Stimulated activated CD8-positive, alpha-beta memory T cell treated with anti-CD3 and anti-CD28 coated beads, Interleukin-15, amount 100 ng/mL, for 48 hours (primary cell): ENCODE measurements around the gene NECAP2.

Source experiments
- DNase-seq, 2 donors: peaks; one replicate each; pipeline ENCODE4 v3.0.0-alpha.2; 2020; ENCODE audit warnings: low read depth in 2 of 2

Gene NECAP2, protein sequence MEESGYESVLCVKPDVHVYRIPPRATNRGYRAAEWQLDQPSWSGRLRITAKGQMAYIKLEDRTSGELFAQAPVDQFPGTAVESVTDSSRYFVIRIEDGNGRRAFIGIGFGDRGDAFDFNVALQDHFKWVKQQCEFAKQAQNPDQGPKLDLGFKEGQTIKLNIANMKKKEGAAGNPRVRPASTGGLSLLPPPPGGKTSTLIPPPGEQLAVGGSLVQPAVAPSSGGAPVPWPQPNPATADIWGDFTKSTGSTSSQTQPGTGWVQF

DNA sequence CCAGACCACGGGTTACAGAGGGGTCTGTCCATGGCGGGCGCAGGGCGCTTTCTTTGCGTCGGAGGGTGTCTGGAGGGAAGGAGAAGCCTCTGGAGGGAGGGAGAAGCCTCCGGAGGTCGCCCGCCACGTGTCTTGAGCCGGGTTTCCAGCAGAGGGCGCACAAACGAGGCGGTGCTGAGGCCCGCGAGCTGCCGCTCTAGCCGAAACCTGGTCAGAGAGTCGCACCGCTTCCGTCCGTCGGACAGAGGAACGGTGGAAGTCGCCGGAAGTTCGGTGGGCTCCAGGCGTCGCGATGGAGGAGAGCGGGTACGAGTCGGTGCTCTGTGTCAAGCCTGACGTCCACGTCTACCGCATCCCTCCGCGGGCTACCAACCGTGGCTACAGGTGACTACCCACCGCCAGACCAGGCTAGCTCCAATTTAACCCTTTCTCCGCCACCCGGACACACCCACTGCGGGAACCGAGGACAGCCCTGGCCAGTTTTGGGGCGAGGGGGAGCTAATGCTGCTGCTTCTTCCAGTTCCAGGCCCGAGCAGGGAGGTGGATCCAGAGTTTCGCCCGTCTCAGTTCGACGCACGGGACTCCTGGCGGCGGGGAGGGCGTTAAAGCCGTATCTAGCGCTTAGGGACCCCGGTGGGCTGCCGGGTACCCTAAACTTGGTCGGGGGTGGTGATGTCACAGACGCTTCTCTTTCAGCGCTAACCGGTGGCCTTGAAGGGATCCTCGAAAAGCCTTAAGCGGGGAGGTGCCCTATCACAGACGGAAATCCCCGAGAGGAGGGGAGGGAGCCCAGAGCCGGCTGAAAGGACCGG lies at the start of gene NECAP2:
NECAP2 (plus strand) TSS at position 255 of the 812 bp plus-strand sequence; CDS start at position 293, 38 bp downstream.
- DNase-seq, result peak; percentile 90 to 94

DNA sequence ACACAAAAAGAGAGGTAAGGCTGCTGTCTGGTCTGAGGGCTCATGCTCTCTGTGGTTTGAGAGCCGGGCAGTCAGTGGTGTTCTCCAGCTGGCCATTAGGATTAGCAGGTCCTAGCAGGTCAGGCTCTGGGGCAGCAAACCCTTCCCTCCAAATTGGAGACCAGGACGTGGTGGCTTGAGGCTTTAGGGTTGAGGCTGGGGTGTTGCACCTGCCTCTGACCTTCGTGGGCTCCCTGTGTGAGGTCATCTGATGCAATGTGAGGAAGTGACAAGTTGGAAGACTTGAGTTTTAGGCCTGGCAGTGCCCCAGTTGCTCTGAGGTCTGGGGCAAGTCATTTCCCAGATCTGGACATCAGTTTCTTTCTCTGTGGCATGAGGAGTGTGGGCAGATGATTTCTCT lies 49.1 kb upstream of the NECAP2 start:
- peak in 1 of 2 donors; percentile 9 for DNase-seq

DNA sequence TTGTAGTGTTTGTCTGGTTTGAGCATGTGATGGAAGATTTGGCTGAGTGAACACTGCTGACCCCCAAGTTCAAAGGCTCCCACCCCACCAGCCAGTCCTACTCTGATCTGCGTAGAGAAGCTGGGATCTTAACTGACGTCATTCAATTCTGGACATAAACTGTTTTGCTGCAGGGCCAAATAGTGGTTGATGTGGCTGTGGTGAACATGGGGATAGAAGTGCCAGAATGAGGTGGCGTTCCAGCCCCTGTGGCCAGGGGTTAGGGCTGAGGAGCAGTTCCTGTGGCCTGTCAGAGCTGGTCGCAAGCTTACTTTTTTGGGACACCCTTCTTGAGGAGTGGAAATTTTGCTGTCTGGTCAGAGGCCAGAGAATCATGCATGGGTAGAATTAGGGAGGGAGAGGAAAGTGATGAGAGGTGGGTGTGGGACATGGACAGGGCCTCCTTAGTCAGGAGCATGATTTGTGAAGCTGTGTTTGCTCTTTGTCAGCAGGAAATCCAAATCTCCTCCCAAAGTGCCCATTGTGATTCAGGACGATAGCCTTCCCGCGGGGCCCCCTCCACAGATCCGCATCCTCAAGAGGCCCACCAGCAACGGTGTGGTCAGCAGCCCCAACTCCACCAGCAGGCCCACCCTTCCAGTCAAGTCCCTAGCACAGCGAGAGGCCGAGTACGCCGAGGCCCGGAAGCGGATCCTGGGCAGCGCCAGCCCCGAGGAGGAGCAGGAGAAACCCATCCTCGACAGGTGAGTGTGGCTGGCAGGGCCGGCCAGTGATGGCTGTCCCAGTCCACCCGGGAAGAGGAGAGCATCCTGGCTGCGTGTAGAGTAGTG lies 47.6 kb upstream of the NECAP2 start:
- no peak for DNase-seq

DNA sequence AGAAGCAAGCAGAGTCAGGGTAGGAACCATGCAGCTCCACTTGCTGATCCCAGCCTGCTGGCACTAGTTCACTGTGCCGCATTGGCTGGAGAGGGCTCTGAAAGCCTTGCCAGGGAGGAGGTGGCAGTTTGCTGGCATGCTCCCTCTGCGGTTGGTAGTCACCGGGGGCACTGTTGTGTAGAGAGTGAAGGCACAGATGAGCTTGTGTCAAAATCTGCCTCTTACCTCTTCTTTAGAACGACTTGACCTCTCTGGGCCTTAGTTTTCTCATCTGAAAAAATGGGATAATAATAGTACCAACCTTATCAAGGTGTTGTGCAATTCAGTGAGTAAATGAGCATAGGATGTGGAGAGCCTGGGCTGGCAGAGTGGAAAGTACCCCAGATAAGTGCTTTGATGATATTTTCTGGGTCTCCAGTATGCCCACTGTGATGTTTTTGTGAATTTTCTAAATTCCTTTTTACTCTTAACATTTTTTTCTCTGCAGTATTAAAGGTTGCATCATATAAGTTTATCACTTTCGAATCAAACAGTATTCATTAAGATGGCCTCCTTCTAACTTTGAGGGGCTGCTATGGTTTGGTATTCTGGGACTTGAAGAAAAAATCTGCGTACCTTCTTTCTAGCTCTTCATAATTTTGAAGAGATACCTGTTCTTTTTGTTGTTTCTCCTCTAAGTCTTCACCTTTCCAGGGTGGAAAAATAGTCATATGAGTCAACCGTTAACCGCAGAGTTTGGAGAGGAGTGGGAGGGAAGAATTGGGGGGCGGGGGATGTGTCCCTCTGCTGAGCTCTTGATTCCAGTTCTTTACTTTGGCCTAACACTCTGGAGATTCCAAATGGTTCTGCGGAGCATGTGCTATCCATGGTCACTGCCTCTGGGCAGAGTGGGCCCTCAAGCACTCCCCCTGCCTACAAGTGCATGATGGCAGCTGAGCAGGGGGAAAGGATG lies 46.7 kb upstream of the NECAP2 start:
- no peak for DNase-seq

DNA sequence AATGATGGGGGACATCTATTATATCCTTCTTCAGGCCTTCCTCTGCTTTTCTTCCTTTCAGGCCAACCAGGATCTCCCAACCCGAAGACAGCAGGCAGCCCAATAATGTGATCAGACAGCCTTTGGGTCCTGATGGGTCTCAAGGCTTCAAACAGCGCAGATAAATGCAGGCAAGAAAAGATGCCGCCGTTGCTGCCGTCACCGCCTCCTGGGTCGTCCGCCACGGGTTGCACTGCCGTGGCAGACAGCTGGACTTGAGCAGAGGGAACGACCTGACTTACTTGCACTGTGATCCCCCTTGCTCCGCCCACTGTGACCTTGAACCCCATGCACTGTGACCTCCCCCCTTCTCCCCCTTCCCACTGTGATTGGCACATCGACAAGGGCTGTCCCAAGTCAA lies 45.5 kb upstream of the NECAP2 start:
- DNase-seq, result no peak

DNA sequence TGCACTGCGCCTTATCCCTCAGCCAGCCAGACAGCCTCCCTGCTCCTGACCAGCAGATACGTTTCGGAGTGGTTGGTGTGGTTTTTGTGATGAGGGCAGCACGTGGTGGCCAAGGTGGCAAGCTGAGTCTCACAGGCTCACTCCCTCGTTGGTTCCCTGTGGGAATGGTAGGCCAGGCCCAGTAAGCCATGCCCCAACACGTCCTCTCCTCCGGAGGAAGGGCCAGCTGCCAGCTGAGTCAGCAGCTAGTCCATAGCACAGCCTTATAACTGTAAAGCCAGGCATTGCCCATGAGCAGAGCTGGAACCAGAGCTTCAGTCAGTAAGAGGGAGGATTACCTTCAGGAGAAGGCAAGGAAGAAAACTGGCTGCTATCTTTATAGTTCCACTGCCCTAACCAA lies 43.9 kb upstream of the NECAP2 start:
- no peak for DNase-seq

DNA sequence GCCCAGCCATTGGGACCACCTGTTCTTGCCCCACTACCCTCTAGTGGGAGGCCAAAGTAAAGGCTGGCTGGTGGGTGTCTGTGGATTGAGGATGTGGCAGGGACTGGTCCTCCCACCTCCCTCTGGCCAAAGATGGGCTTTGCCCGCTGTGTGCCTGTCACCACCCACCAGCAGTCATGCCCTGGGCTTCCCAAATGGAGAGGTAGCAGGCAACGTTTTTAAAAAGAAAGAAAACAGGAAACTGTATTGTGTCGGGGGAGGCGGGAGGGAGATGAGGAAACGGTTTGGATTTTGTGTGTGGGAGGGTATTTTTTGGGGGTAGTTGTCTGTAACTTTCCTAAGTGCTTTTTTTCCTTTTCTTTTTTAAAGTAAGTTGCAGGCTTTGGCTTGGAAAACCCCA lies 43.4 kb upstream of the NECAP2 start:
- DNase-seq, result no peak

DNA sequence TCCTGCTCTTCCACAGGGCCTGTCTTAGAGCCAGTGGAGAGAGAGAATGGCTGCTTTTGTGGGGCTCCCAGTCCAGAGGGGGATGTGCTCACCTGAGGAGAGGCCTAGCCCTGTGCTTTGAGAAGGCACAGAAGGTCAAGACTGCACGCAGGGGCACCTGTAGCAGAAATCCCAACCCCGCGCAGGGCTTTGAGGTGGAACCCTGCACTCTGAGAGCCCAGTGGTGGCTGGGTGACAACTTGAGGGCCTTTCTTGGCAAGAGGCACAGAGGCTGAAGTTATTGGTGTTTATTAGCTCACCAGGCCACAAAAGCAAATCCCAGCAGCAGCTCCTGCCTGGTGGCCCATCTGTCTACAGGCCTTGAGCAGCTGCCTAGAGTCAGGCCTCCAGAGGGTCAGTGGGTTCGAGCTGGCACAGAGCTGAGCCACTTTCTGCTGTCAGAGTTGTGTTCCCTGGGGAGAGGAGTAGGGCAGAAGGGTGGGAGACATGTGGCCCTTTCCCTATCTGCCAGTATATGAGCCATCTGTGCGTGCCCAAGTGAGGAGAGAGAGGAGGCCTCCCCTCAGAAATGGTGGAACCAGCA lies 42.1 kb upstream of the NECAP2 start:
- DNase-seq, result no peak

DNA sequence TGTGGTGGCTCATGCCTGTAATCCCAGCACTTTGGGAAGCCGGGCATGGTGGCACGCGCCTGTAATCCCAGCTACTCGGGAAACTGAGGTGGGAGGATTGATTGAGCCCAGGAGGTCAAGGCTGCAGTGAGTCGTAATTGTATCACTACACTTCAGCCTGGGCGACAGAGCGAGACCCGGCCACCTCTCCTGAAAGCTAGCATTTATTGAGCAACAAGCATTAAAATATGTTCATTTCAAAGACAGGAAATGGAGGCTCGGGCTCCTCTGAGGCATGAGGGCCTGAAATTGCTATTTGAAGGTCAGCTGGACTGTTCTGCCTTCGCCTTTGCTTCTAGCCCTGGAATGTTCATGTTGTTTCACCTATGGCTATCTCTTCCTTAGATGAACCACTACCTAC lies 37.8 kb upstream of the NECAP2 start:
- DNase-seq, result no peak

DNA sequence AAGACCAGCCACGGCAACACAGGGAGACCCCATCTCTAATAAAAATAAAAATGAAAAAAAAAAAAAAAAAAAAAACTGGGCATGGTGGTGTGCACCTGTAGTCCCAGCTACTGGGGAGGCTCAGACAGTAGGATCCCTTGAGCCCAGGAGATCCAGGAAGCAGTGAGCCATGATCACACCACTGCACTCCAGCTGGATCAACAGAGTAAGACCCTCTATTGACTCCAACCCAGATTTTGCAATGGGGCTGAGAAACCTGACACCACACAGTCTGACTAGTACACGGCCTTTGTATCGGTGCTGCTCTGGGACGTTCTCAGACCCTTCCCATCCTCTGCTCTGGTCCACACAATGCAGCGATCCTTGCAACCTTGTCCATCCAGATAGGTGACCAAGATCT lies 35.1 kb upstream of the NECAP2 start:
- DNase-seq, result no peak

DNA sequence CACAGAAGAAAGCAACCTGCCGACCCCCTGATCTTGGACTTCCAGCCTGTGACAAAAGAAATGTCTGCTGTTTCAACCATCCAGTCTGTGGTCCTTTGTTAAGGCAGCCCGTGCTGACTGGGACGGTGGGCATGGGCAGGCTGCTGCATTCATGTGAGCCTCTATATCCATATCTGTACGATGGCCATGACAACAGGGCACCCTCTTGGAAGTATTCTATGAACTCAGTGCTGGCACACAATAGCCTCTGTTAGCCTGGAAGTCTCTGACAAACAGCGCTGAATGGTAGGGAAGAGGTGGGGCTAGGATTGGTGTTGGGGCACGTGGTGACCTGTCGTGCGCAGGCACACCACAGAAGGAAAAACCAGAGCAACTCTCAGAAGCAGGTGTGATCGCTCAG lies 33.7 kb upstream of the NECAP2 start:
- no peak for DNase-seq

DNA sequence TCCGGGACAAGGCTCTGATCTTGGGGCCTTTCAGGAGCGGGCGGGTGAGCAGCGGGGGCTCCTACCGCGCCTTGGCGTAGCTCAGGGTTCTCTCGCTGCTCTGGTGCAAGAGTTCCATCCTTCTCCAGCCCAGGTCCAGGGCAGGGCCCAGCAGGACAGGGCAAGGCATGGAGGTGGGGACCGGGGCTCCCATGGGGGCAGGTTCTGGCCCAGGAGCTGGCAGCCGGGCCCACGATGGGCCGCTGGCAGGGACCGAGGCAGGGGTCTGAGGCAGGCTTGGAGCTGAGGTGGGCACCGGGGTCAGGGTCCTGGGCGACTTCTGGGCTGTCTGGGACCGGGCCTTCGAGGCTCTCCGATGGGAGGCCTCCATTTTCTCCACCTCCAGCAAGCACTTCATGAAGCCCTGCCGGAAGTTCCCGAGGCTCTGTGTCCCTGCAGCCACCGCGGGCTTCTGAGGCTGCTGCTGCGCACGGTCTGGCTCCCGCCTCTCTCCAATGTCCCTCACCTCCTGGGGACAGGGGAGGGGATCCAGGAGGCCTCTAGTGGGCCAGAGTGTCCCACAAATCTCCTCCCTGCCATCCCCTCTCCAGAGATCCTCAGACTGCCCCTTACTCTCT lies 30.9 kb upstream of the NECAP2 start:
- DNase-seq, result no peak

DNA sequence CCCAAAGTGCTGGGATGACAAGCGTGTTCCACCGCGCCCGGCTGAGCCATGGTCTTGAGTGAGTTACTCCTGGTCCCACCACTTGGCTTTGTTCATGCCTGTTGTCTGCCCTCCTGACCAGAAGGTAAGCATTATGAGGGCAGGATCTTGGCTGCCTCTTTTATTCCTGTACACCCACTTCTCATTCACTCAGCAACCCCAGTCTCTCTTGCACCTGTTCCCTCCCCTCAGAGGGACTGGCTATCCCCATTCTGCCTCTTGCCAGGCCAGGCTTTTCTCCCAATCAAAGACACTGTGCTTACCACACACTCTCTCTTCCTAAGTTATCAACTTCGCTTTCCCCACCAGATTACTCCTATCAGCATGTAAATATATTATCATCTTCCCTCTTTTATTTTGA lies 29.7 kb upstream of the NECAP2 start:
- DNase-seq, result no peak

DNA sequence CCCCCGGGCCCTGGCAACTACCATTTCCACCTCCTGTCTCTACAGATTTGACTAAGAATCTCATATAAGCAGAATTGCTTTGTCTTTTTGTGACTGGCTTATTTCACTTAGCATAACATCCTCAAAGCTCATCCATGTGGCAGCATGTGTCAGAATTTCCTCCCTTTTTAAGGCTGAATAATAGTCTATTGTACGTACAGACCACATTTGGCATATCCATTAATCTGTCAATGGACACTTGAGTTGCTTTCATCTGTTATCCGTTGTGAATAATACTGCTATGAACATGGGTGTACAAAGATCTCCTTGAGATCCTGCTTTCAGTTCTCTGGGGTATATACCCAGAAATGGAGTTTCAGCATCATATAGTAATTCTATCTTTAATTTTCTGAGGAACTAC lies 27.3 kb upstream of the NECAP2 start:
- DNase-seq, result no peak

DNA sequence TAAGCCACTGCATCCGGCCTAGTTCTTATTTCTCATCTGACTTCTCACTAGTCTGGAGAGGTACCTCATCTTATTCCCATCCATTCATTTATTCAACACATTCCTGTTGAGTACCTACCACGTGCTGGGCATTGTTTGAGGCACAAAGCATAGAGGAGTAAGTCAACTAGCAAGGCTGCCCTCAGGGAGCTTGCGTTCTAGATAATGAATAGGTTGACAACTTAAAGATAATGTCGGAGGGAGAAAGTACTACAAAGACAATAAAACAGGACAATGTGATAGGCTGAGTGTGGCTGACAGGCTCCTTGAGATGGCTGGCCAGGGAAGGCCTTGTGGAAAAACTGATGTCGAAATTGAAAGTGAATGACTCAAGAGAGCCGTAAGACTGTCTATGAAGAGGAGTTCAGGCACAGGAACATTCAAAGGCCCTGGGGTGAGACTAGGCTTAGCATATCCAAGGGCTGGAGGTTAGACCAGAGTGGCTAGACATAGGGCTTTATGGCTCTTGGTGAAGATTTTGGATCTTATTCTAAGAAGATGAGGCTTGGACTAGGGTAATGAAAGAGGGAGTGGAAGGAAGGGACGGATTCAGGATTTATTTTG lies 21.6 kb upstream of the NECAP2 start:
- DNase-seq, result no peak

DNA sequence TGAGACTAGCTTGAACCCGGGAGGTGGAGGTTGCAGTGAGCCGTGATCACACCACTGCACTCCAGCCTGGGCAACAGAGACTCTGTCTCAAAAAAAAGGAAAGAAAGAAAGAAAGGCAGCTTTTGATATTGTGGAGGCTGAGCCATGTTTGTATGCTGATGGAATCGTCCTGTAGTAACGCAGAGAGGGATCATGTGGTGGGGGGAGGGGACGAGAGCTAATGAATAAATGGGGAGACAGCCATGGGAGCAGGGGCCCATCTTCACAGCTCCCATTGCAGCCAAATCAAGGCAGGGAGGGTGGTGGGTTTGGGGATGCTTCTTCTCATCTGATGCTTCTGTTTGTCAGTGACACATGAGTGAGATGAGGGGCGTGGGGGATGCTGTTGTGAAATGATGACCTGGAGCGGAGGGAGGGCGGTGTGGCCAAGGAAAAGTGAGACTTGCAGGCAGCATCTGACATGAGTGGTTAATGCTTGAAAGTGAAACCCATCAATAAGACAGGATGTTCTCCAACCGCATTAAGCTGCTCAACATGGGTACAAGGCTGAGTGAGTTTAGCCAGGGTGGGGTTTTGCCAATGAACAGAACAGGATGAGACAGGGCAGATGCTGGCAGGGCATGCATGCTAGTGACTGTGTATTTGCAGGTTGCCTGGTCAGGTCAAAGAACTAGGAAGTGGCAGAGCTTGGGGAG lies 20.0 kb upstream of the NECAP2 start:
- peak; percentile 55 to 64 for DNase-seq

DNA sequence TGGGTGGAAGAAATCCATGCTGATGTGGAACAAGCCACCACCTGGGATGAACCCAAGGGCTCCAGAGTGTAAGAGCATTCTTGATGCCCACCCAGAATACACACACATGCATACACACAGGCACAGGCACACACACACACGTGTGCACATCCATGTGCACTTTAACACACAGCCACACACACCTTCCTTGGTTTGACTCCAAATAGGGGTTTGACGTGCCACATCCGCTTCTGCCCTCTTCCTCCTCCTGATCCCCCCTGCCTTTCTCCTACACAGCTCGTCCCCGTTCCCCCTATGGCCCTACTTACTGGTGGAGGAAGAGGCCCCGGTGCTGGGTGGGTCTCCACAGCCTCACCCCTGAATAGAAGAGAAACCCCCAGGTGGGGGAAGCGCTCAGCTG lies 19.3 kb upstream of the NECAP2 start:
- DNase-seq, result no peak

DNA sequence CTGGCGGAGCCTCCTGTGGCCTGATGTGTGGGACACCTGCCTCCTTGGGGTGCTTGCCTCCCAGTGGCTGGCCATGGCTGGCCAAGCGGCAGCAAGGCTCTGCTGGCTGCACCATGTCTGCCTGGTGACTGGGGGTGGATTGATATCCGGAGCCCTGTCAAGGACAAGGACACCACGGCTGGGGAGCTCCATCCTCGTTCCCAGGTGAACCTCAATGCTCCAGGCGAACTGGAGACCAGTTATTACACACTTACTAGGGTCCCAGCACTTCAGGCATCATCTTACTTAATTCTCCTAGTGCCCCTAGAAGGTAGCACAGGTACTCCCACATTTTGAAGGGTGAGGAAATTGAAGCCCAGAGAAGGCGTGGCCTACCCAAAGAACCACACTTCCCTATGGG lies 18.5 kb upstream of the NECAP2 start:
- no peak for DNase-seq
